ENCODE measurements around the gene PLA2G2E.

DNA sequence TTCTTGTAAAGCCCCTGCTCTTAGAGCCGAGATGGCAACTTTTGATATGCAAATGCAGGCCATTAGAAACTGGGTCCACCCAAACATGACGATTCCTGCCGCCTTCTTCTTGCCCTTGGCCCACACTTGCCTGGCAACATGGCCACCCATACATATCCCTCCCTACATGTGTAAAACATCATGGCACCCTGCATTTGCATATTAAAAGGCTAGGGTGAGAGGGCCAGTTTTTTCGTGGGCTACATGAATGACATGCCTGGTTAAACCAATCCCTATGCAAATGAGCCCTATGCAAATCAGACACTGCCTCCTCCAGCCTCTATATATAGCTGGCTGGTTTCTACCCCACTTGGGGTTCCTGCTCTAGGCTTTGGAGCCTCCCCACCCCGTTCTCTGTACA is 37.2 kb upstream of the PLA2G2E start:
- TF ChIP-seq, protein P1, sequence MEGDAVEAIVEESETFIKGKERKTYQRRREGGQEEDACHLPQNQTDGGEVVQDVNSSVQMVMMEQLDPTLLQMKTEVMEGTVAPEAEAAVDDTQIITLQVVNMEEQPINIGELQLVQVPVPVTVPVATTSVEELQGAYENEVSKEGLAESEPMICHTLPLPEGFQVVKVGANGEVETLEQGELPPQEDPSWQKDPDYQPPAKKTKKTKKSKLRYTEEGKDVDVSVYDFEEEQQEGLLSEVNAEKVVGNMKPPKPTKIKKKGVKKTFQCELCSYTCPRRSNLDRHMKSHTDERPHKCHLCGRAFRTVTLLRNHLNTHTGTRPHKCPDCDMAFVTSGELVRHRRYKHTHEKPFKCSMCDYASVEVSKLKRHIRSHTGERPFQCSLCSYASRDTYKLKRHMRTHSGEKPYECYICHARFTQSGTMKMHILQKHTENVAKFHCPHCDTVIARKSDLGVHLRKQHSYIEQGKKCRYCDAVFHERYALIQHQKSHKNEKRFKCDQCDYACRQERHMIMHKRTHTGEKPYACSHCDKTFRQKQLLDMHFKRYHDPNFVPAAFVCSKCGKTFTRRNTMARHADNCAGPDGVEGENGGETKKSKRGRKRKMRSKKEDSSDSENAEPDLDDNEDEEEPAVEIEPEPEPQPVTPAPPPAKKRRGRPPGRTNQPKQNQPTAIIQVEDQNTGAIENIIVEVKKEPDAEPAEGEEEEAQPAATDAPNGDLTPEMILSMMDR (IDR thresholded peaks at IDR 0.05), result no peak
- TF ChIP-seq POLR2A (IDR thresholded peaks at IDR 0.05) (no peak), POLR2AphosphoS5 (IDR thresholded peaks at IDR 0.05) (no peak), EP300 (IDR thresholded peaks at IDR 0.05) (no peak)

Measured in upper lobe of left lung (tissue), 4 donors.